ENCODE measurements around the gene ARHGAP32. TPM values are rescaled to one million over a fixed set of nuclear protein-coding genes. Genes with fewer than 3 reads are reported as not detected.

Gene ARHGAP32
- total RNA-seq, 4 donors from 2014 or later: 10.9 to 28.0 (median 19.2) TPM

GRCh38 chr11:129023968-129024676 is 168.0 kb downstream of the ARHGAP32 start:
- peaks cover 0 to 5% (median 0%) of the 10 kb centered on the region in 4 donors for H3K4me1 ChIP-seq
- TF ChIP-seq POLR2A (IDR thresholded peaks at IDR 0.05): no peak
- TF ChIP-seq EP300 (IDR thresholded peaks at IDR 0.05): no peak
- TF ChIP-seq CTCF (IDR thresholded peaks at IDR 0.05): no peak

GRCh38 chr11:129021295-129021694 is 170.8 kb downstream of the ARHGAP32 start:
- TF ChIP-seq CTCF (IDR thresholded peaks at IDR 0.05) (no peak), EP300 (IDR thresholded peaks at IDR 0.05) (no peak), POLR2A (IDR thresholded peaks at IDR 0.05) (no peak)
- Histone ChIP-seq H3K36me3 (no peaks in the 10 kb centered on the region), H3K4me1 (peaks cover 0 to 5% (median 0%) of the 10 kb centered on the region in 4 donors), H3K27me3 (no peaks in the 10 kb centered on the region), H3K27ac (no peak overlapping the region), H3K4me3 (no peak overlapping the region), H3K9me3 (no peaks in the 10 kb centered on the region)
- DNase-seq (ENCODE audit: low spot score in 2 of 2): no peak
- WGBS, 2 donors: 54 to 72% methylated on average over 1 of the region's 1 CpG

More at GRCh38 chr11:129023968-129024676, 168.0 kb downstream of the ARHGAP32 start:
- H3K27me3 ChIP-seq: no peaks in the 10 kb centered on the region
- H3K9me3 ChIP-seq: no peaks in the 10 kb centered on the region
- no peak overlapping the region for H3K4me3 ChIP-seq
- DNase-seq (ENCODE audit: low spot score in 2 of 2): no peak
- H3K27ac ChIP-seq: no peak overlapping the region
- WGBS, 2 donors: 49 to 64% methylated on average over 2 of the region's 2 CpGs
- H3K36me3 ChIP-seq: peaks cover 0 to 1% (median 0%) of the 10 kb centered on the region in 3 donors

- H3K4me3 ChIP-seq: no peak overlapping the region
- H3K4me1 ChIP-seq: peaks cover 0 to 3% (median 0%) of the 10 kb centered on the region in 4 donors
- TF ChIP-seq POLR2A (IDR thresholded peaks at IDR 0.05) (no peak), EP300 (IDR thresholded peaks at IDR 0.05) (no peak), CTCF (IDR thresholded peaks at IDR 0.05) (no peak)
- WGBS, 2 donors: 65 to 68% methylated on average over 2 of the region's 2 CpGs
- H3K27me3 ChIP-seq: no peaks in the 10 kb centered on the region
- H3K36me3 ChIP-seq: no peaks in the 10 kb centered on the region
- H3K27ac ChIP-seq: no peak overlapping the region
- H3K9me3 ChIP-seq: no peaks in the 10 kb centered on the region
- DNase-seq (ENCODE audit: low spot score in 2 of 2): no peak
Observed at GRCh38 chr11:129018991-129019390, 173.1 kb downstream of the ARHGAP32 start.

GRCh38 chr11:129018126-129018525 is 174.0 kb downstream of the ARHGAP32 start:
- Histone ChIP-seq H3K4me1 (no peaks in the 10 kb centered on the region), H3K9me3 (no peaks in the 10 kb centered on the region), H3K27me3 (no peaks in the 10 kb centered on the region), H3K36me3 (no peaks in the 10 kb centered on the region), H3K27ac (no peak overlapping the region), H3K4me3 (no peak overlapping the region)
- DNase-seq (ENCODE audit: low spot score in 2 of 2): no peak
- 58 to 66% methylated on average over 2 of the region's 2 CpGs for WGBS, 2 donors
- TF ChIP-seq EP300 (IDR thresholded peaks at IDR 0.05) (no peak), CTCF (IDR thresholded peaks at IDR 0.05) (no peak), POLR2A (IDR thresholded peaks at IDR 0.05) (no peak)

- TF ChIP-seq CTCF (IDR thresholded peaks at IDR 0.05): no peak
- no peak for TF ChIP-seq POLR2A (IDR thresholded peaks at IDR 0.05)
- TF ChIP-seq EP300 (IDR thresholded peaks at IDR 0.05): no peak
- H3K27ac ChIP-seq: no peak overlapping the region
- H3K4me3 ChIP-seq: no peak overlapping the region
- 81 to 83% methylated on average over 5 of the region's 5 CpGs for WGBS, 2 donors
- no peaks in the 10 kb centered on the region for H3K27me3 ChIP-seq
- no peak for DNase-seq (ENCODE audit: low spot score in 2 of 2)
- no peaks in the 10 kb centered on the region for H3K36me3 ChIP-seq
- H3K9me3 ChIP-seq: no peaks in the 10 kb centered on the region
- no peaks in the 10 kb centered on the region for H3K4me1 ChIP-seq
Observed at GRCh38 chr11:129013737-129014475, 178.2 kb downstream of the ARHGAP32 start.
